Upper lobe of left lung (tissue), 6 donors: Measurements from ENCODE around the gene PIGC. TPM values are rescaled to one million over a fixed set of nuclear protein-coding genes. Genes with fewer than 3 reads are reported as not detected.

Source experiments
- ATAC-seq, 2 donors: fragments of 200-7000 bp; cut with Tn5 transposase; one replicate each; pipeline ENCODE4 v1.9.1; 2022; ENCODE audit warnings: mild to moderate bottlenecking in 2 of 2, moderate library complexity in 2 of 2; ENCODE audit not compliant: low FRiP score in 2 of 2
- DNase-seq, 2 donors: peaks; one replicate each; pipeline ENCODE4 v3.0.0-alpha.2; 2019 to 2020
- H3K27ac ChIP-seq, 4 donors: fragments of 200-600 bp; sonication (generic); one replicate each; pipeline ENCODE4 v1.5.1; 2016 to 2019
- H3K27me3 ChIP-seq, 4 donors: fragments of 200-600 bp; sonication (generic); one replicate each; pipeline ENCODE4 v1.5.1; 2017 to 2019
- H3K36me3 ChIP-seq, 4 donors: fragments of 200-600 bp; sonication (generic); one replicate each; pipeline ENCODE4 v1.5.1; 2016 to 2019
- H3K4me1 ChIP-seq, 4 donors: fragments of 200-600 bp; sonication (generic); one replicate each; pipeline ENCODE4 v1.5.1; 2018 to 2019
- H3K4me3 ChIP-seq, 4 donors: fragments of 200-600 bp; sonication (generic); one replicate each; pipeline ENCODE4 v1.5.1; 2017 to 2019; ENCODE audit warnings: mild to moderate bottlenecking in 2 of 4, moderate library complexity in 1 of 4
- H3K9me3 ChIP-seq, 4 donors: fragments of 200-600 bp; sonication (generic); one replicate each; pipeline ENCODE4 v1.5.1; 2018 to 2019
- CTCF ChIP-seq, 6 experiments: fragments of 450-650 bp in 4 of 6; fragments of 200-600 bp in 2 of 6; sonication (generic) in 2 of 6; IDR thresholded peaks; one replicate each; pipeline ENCODE4 v1.5.1; 2016 to 2019; ENCODE audit warnings: antibody characterized with exemption in 6 of 6
- EP300 ChIP-seq, 4 donors: sonication (generic); formaldehyde crosslinking; IDR thresholded peaks; one replicate each; pipeline ENCODE4 v1.5.1; 2017; ENCODE audit warnings: antibody characterized with exemption in 4 of 4, control low read depth in 2 of 4
- POLR2A ChIP-seq, 4 donors: fragments of 450-650 bp; IDR thresholded peaks; one replicate each; pipeline ENCODE4 v1.5.1; 2016 to 2017; ENCODE audit warnings: antibody characterized with exemption in 4 of 4, mild to moderate bottlenecking in 2 of 4
- POLR2AphosphoS5 ChIP-seq, 2 donors: sonication (generic); formaldehyde crosslinking; IDR thresholded peaks; one replicate each; pipeline ENCODE4 v1.5.1; 2017; ENCODE audit warnings: antibody characterized with exemption in 2 of 2
- WGBS, 2 donors: methylation state at CpG; one replicate each; pipeline ENCODE4 v1.1.5; 2017 to 2018; 5-methylcytosine and 5-hydroxymethylcytosine counted together
- total RNA-seq, 6 donors: library from RNA; depleted of rRNA in 4 of 6; stranded (reverse); fragments of >200 nt in 4 of 6; gene quantifications; one replicate each; pipeline versions ENCODE4 v1.1.0 to v1.2.1, GENCODE V29; 2016 to 2021
- donor health status: DM: no; HTN: no; CAD: no; lungs with moderate emphysema.
- donor health status: DM: no; HTN: yes; CAD: no; lungs with severe emphysema.

The PIGC gene
- total RNA-seq, 6 donors from 2014 or later: 5.9 to 23.4 (median 19.3) TPM

- WGBS, 2 donors: 0% methylated on average over 1 of the region's 1 CpG
- DNase-seq: no peak
- H3K9me3 ChIP-seq: no peaks in the 10 kb centered on the region
- TF ChIP-seq EP300 (IDR thresholded peaks at IDR 0.05): no peak
- no peaks in the 10 kb centered on the region for H3K36me3 ChIP-seq
- ATAC-seq: no peak
- no peak overlapping the region for H3K27ac ChIP-seq
- no peaks in the 10 kb centered on the region for H3K27me3 ChIP-seq
- H3K4me1 ChIP-seq: peaks cover 0 to 4% (median 0%) of the 10 kb centered on the region in 4 donors
- no peak overlapping the region for H3K4me3 ChIP-seq
Observed at GRCh38 chr1:172482044-172482443, 38.2 kb upstream of the PIGC start.

GRCh38 chr1:172480431-172480830 lies 36.6 kb upstream of the PIGC start:
- 84 to 86% methylated on average over 3 of the region's 3 CpGs for WGBS, 2 donors
- DNase-seq (no peak), ATAC-seq (no peak)
- TF ChIP-seq CTCF (IDR thresholded peaks at IDR 0.05) (no peak), EP300 (IDR thresholded peaks at IDR 0.05) (no peak), POLR2A (IDR thresholded peaks at IDR 0.05) (no peak), POLR2AphosphoS5 (IDR thresholded peaks at IDR 0.05) (no peak)
- Histone ChIP-seq H3K27me3 (no peaks in the 10 kb centered on the region), H3K4me3 (no peak overlapping the region), H3K27ac (no peak overlapping the region), H3K9me3 (no peaks in the 10 kb centered on the region), H3K4me1 (peaks cover 0 to 4% (median 2%) of the 10 kb centered on the region in 4 donors), H3K36me3 (no peaks in the 10 kb centered on the region)

GRCh38 chr1:172478485-172478884 lies 34.6 kb upstream of the PIGC start:
- no peak for DNase-seq

GRCh38 chr1:172477741-172478140 lies 33.9 kb upstream of the PIGC start:
- WGBS, 2 donors: 91 to 94% methylated on average over 1 of the region's 1 CpG
- TF ChIP-seq CTCF (IDR thresholded peaks at IDR 0.05) (no peak), POLR2AphosphoS5 (IDR thresholded peaks at IDR 0.05) (no peak), EP300 (IDR thresholded peaks at IDR 0.05) (no peak), POLR2A (IDR thresholded peaks at IDR 0.05) (no peak)

More at GRCh38 chr1:172478485-172478884, 34.6 kb upstream of the PIGC start:
- no peak for ATAC-seq
- H3K27me3 ChIP-seq: no peaks in the 10 kb centered on the region
- peaks cover 5 to 11% (median 7%) of the 10 kb centered on the region in 4 donors for H3K4me1 ChIP-seq
- H3K27ac ChIP-seq: no peak overlapping the region
- no peak for TF ChIP-seq CTCF (IDR thresholded peaks at IDR 0.05)
- no peak for TF ChIP-seq EP300 (IDR thresholded peaks at IDR 0.05)
- no peak for TF ChIP-seq POLR2AphosphoS5 (IDR thresholded peaks at IDR 0.05)
- no peak for TF ChIP-seq POLR2A (IDR thresholded peaks at IDR 0.05)
- H3K9me3 ChIP-seq: no peaks in the 10 kb centered on the region
- H3K36me3 ChIP-seq: no peaks in the 10 kb centered on the region
- no peak overlapping the region for H3K4me3 ChIP-seq

GRCh38 chr1:172477216-172477615 lies 33.3 kb upstream of the PIGC start:
- ATAC-seq: no peak
- H3K9me3 ChIP-seq: no peaks in the 10 kb centered on the region
- TF ChIP-seq POLR2AphosphoS5 (IDR thresholded peaks at IDR 0.05) (no peak), POLR2A (IDR thresholded peaks at IDR 0.05) (no peak), EP300 (IDR thresholded peaks at IDR 0.05) (no peak), CTCF (IDR thresholded peaks at IDR 0.05) (no peak)

More at GRCh38 chr1:172477741-172478140, 33.9 kb upstream of the PIGC start:
- H3K27me3 ChIP-seq: no peaks in the 10 kb centered on the region
- DNase-seq (no peak), ATAC-seq (no peak)
- H3K9me3 ChIP-seq: no peaks in the 10 kb centered on the region
- H3K36me3 ChIP-seq: no peaks in the 10 kb centered on the region
- peaks cover 4 to 15% (median 10%) of the 10 kb centered on the region in 4 donors for H3K4me1 ChIP-seq
- H3K4me3 ChIP-seq: no peak overlapping the region
- no peak overlapping the region for H3K27ac ChIP-seq

More at GRCh38 chr1:172477216-172477615, 33.3 kb upstream of the PIGC start:
- WGBS, 2 donors: 78 to 82% methylated on average over 2 of the region's 2 CpGs
- no peak for DNase-seq
- Histone ChIP-seq H3K4me3 (no peak overlapping the region), H3K4me1 (peaks cover 4 to 19% (median 10%) of the 10 kb centered on the region in 4 donors), H3K27ac (no peak overlapping the region), H3K27me3 (no peaks in the 10 kb centered on the region), H3K36me3 (no peaks in the 10 kb centered on the region)
